ENCODE data around the gene AVL9.

DNA sequence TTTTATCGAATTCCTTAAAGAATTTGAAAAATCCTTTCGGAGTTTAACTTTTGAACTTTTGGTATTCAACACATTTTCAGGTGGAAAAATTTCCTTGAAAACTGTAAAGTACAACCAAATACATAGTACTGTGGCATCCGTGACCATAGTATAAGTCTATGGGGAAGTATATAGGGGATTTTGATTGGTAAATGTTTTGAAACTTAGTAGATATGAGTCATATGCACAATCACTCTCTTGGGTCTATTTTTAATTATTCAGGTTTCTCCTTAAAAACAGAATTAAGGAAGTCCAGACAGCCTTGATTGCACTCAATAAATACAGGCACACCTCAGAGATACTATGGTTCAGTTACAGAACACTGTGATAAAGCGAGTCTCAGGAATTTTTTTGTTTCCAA lies 64.2 kb downstream of the AVL9 start:
- TF ChIP-seq, protein P1, sequence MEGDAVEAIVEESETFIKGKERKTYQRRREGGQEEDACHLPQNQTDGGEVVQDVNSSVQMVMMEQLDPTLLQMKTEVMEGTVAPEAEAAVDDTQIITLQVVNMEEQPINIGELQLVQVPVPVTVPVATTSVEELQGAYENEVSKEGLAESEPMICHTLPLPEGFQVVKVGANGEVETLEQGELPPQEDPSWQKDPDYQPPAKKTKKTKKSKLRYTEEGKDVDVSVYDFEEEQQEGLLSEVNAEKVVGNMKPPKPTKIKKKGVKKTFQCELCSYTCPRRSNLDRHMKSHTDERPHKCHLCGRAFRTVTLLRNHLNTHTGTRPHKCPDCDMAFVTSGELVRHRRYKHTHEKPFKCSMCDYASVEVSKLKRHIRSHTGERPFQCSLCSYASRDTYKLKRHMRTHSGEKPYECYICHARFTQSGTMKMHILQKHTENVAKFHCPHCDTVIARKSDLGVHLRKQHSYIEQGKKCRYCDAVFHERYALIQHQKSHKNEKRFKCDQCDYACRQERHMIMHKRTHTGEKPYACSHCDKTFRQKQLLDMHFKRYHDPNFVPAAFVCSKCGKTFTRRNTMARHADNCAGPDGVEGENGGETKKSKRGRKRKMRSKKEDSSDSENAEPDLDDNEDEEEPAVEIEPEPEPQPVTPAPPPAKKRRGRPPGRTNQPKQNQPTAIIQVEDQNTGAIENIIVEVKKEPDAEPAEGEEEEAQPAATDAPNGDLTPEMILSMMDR (IDR thresholded peaks at IDR 0.05) = no peak
- TF ChIP-seq, protein P2, sequence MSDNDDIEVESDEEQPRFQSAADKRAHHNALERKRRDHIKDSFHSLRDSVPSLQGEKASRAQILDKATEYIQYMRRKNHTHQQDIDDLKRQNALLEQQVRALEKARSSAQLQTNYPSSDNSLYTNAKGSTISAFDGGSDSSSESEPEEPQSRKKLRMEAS (IDR thresholded peaks at IDR 0.05; ENCODE audit: low read depth) = no peak
- TF ChIP-seq GATA2 (CRISPR knock-in tag; IDR thresholded peaks at IDR 0.05) = no peak
- TF ChIP-seq, protein P3, sequence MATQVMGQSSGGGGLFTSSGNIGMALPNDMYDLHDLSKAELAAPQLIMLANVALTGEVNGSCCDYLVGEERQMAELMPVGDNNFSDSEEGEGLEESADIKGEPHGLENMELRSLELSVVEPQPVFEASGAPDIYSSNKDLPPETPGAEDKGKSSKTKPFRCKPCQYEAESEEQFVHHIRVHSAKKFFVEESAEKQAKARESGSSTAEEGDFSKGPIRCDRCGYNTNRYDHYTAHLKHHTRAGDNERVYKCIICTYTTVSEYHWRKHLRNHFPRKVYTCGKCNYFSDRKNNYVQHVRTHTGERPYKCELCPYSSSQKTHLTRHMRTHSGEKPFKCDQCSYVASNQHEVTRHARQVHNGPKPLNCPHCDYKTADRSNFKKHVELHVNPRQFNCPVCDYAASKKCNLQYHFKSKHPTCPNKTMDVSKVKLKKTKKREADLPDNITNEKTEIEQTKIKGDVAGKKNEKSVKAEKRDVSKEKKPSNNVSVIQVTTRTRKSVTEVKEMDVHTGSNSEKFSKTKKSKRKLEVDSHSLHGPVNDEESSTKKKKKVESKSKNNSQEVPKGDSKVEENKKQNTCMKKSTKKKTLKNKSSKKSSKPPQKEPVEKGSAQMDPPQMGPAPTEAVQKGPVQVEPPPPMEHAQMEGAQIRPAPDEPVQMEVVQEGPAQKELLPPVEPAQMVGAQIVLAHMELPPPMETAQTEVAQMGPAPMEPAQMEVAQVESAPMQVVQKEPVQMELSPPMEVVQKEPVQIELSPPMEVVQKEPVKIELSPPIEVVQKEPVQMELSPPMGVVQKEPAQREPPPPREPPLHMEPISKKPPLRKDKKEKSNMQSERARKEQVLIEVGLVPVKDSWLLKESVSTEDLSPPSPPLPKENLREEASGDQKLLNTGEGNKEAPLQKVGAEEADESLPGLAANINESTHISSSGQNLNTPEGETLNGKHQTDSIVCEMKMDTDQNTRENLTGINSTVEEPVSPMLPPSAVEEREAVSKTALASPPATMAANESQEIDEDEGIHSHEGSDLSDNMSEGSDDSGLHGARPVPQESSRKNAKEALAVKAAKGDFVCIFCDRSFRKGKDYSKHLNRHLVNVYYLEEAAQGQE (IDR thresholded peaks at IDR 0.05; ENCODE audit: low read depth, low read length) = no peak
- TF ChIP-seq, protein P4, sequence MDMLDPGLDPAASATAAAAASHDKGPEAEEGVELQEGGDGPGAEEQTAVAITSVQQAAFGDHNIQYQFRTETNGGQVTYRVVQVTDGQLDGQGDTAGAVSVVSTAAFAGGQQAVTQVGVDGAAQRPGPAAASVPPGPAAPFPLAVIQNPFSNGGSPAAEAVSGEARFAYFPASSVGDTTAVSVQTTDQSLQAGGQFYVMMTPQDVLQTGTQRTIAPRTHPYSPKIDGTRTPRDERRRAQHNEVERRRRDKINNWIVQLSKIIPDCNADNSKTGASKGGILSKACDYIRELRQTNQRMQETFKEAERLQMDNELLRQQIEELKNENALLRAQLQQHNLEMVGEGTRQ (IDR thresholded peaks at IDR 0.05; ENCODE audit: borderline replicate concordance, low read depth, low read length) = no peak
- TF ChIP-seq, protein P5, sequence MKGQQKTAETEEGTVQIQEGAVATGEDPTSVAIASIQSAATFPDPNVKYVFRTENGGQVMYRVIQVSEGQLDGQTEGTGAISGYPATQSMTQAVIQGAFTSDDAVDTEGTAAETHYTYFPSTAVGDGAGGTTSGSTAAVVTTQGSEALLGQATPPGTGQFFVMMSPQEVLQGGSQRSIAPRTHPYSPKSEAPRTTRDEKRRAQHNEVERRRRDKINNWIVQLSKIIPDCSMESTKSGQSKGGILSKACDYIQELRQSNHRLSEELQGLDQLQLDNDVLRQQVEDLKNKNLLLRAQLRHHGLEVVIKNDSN (IDR thresholded peaks at IDR 0.05; ENCODE audit: borderline replicate concordance, low read depth) = no peak
- no peak for TF ChIP-seq JUND (IDR thresholded peaks at IDR 0.05)
